DOHH2 (cell line): ENCODE results near the gene FIGNL1.
A peak's percentile ranks its signal among the peaks of the same experiment; 100 is the strongest.

Experiments used
- EZH2phosphoT487 ChIP-seq: fragments of 200-600 bp; sonication (generic); IDR thresholded peaks from 2 replicates; pipeline ENCODE4 v1.6.1; 2017; ENCODE audit warnings: borderline replicate concordance, mild to moderate bottlenecking, antibody characterized with exemption, low read length, moderate library complexity, mixed read lengths
- TF ChIP-seq, protein P1 (sequence below): fragments of 200-600 bp; sonication (generic); IDR thresholded peaks from one replicate; pipeline ENCODE4 v1.5.1; 2014; ENCODE audit warnings: antibody characterized with exemption, mild to moderate bottlenecking, low read depth, low read length; ENCODE audit not compliant: poor library complexity, severe bottlenecking

DNA sequence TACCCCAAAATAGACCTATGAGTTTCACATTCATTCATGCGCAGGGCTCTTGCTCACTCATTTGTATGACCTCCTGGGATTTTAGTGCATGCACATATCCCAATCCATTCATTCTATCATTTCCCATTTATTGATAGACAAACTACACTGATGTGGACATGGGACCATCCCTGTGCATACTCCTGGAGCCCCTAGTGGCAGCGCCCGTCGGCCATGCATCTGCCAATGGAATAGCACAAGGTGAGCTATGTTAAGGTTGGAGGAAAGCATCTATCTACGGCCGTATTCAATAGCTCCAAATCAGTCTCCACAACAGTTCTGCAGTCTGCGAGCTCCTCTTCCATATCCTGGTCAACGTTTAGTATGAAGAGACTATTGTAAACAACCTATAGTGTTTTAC, 31.7 kb upstream of the FIGNL1 start:
- TF ChIP-seq, protein P1, sequence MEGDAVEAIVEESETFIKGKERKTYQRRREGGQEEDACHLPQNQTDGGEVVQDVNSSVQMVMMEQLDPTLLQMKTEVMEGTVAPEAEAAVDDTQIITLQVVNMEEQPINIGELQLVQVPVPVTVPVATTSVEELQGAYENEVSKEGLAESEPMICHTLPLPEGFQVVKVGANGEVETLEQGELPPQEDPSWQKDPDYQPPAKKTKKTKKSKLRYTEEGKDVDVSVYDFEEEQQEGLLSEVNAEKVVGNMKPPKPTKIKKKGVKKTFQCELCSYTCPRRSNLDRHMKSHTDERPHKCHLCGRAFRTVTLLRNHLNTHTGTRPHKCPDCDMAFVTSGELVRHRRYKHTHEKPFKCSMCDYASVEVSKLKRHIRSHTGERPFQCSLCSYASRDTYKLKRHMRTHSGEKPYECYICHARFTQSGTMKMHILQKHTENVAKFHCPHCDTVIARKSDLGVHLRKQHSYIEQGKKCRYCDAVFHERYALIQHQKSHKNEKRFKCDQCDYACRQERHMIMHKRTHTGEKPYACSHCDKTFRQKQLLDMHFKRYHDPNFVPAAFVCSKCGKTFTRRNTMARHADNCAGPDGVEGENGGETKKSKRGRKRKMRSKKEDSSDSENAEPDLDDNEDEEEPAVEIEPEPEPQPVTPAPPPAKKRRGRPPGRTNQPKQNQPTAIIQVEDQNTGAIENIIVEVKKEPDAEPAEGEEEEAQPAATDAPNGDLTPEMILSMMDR: peak; percentile 19
- TF ChIP-seq EZH2phosphoT487: no peak
